Fibroblast of lung (primary cell): ENCODE data around the gene TEKT1. TPM values are rescaled to one million over a fixed set of nuclear protein-coding genes. Genes with fewer than 3 reads are reported as not detected.
"Not testable (repeated sequence)": the region's sequence is repeated elsewhere in the genome, so short reads cannot be mapped to it uniquely, and the experiment has no call there.

Experiments used
- DNase-seq, 2 donors: peaks; one replicate each; pipeline versions ENCODE4 v3.0.0 to v3.0.0-alpha.2; 2010; ENCODE audit warnings: low read depth in 2 of 2
- H2AFZ ChIP-seq: 2 replicates; pipeline ENCODE4 v1.5.1; 2012; ENCODE audit warnings: low read length, control low read depth, inconsistent platforms
- H3K27ac ChIP-seq: 2 replicates; pipeline ENCODE4 v1.5.1; 2011; ENCODE audit warnings: low read length, control low read depth; ENCODE audit not compliant: insufficient read depth
- H3K27me3 ChIP-seq: 2 replicates; pipeline ENCODE4 v1.5.1; 2011; ENCODE audit warnings: mild to moderate bottlenecking, low read length; ENCODE audit not compliant: control insufficient read depth, insufficient read depth
- H3K36me3 ChIP-seq: 2 replicates; pipeline ENCODE4 v1.5.1; 2011; ENCODE audit warnings: low read length; ENCODE audit not compliant: control insufficient read depth, insufficient read depth
- H3K4me1 ChIP-seq: 2 replicates; pipeline ENCODE4 v1.5.1; 2011; ENCODE audit warnings: low read length; ENCODE audit not compliant: control insufficient read depth, insufficient read depth; ENCODE audit errors: extremely low read depth
- H3K4me2 ChIP-seq: 2 replicates; pipeline ENCODE4 v1.5.1; 2011; ENCODE audit warnings: low read length, control low read depth; ENCODE audit not compliant: insufficient read depth; ENCODE audit errors: extremely low read depth
- H3K4me3 ChIP-seq, 4 experiments: fragments of 200-600 bp in 1 of 4; sonication (generic) in 1 of 4; replicated peaks in 1 of 4; 2 replicates each; pipeline ENCODE4 v1.5.1; 2011 to 2016; ENCODE audit warnings: low read length in 4 of 4, low read depth in 3 of 4, mild to moderate bottlenecking in 3 of 4, control low read depth in 2 of 4, inconsistent platforms in 1 of 4, mixed read lengths in 1 of 4; ENCODE audit not compliant: insufficient read depth in 1 of 4; ENCODE audit errors: control extremely low read depth in 1 of 4
- H3K79me2 ChIP-seq: 2 replicates; pipeline ENCODE4 v1.5.1; 2012; ENCODE audit warnings: mild to moderate bottlenecking, low read length, inconsistent platforms; ENCODE audit not compliant: control insufficient read depth, insufficient read depth
- H3K9ac ChIP-seq: 2 replicates; pipeline ENCODE4 v1.5.1; 2011; ENCODE audit warnings: mild to moderate bottlenecking, low read length, control low read depth; ENCODE audit not compliant: insufficient read depth
- H3K9me3 ChIP-seq: 2 replicates; pipeline ENCODE4 v1.5.1; 2012; ENCODE audit warnings: low read depth, low read length; ENCODE audit not compliant: control insufficient read depth, insufficient read depth
- H4K20me1 ChIP-seq: 2 replicates; pipeline ENCODE4 v1.5.1; 2011; ENCODE audit warnings: low read length; ENCODE audit not compliant: control insufficient read depth, insufficient read depth; ENCODE audit errors: extremely low read depth
- CTCF ChIP-seq, 2 donors: IDR thresholded peaks in 1 of 2; conservative IDR thresholded peaks in 1 of 2; 1 replicate in 1 of 2; 2 replicates in 1 of 2; pipeline ENCODE4 v1.5.1; 2011 to 2012; ENCODE audit warnings: low read length in 2 of 2, control low read depth in 1 of 2, inconsistent platforms in 1 of 2, low read depth in 1 of 2, mild to moderate bottlenecking in 1 of 2
- EZH2 ChIP-seq: IDR thresholded peaks from 2 replicates; pipeline ENCODE4 v1.5.1; 2012; ENCODE audit warnings: low read length, control low read depth, mild to moderate bottlenecking; ENCODE audit errors: missing control alignments
- polyA plus RNA-seq, 2 donors: library from polyadenylated mRNA; depleted of rRNA in 1 of 2; stranded (reverse) in 1 of 2; unstranded in 1 of 2; fragments of >200 nt; gene quantifications; 2 replicates each; pipeline ENCODE4 v1.2.1, GENCODE V29; 2011 to 2012; ENCODE audit warnings: missing spikeins in 1 of 2
- total RNA-seq: library from RNA; depleted of rRNA; stranded (reverse); fragments of >200 nt; gene quantifications from 2 replicates; pipeline ENCODE4 v1.2.1, GENCODE V29; 2014

The TEKT1 gene
- total and polyA plus RNA-seq, 2 donors (not counting 1 experiment from before 2014, with no cell fraction given), result not detected

GRCh38 chr17:6779411-6779810, 52.1 kb downstream of the TEKT1 start:
- H4K20me1 ChIP-seq, result no peaks in the 10 kb centered on the region
- no peak overlapping the region for H3K4me2 ChIP-seq
- H3K9me3 ChIP-seq, result no peaks in the 10 kb centered on the region
- no peak overlapping the region for H2AFZ ChIP-seq
- H3K27me3 ChIP-seq, result peaks cover 29% of the 10 kb centered on the region
- no peak overlapping the region for H3K27ac ChIP-seq
- DNase-seq, result no peak
- TF ChIP-seq CTCF (conservative IDR thresholded peaks at IDR 0.05 in 1 of 2, IDR thresholded peaks at IDR 0.05 in 1 of 2; ENCODE audit: low read depth in 1 of 2, low read length in 2 of 2) (no peak), EZH2 (no peak)
- H3K4me1 ChIP-seq, result no peaks in the 10 kb centered on the region
- H3K36me3 ChIP-seq, result no peaks in the 10 kb centered on the region
- H3K9ac ChIP-seq, result no peak overlapping the region
- no peak overlapping the region for H3K4me3 ChIP-seq
- no peaks in the 10 kb centered on the region for H3K79me2 ChIP-seq

GRCh38 chr17:6775871-6776405, 55.6 kb downstream of the TEKT1 start, which contains the start of gene FBXO39:
Gene FBXO39, plus strand, starts transcription at chr17:6776215. Its CDS starts 3,654 bp downstream, at chr17:6779869.
- no peak within 1 kb of the TSS for H3K4me2 ChIP-seq
- H4K20me1 ChIP-seq, result no peaks in the 10 kb centered on the region
- no peak within 1 kb of the TSS for H3K27ac ChIP-seq
- no peaks in the 10 kb centered on the region for H3K9me3 ChIP-seq
- H3K27me3 ChIP-seq, result peaks cover 29% of the 10 kb centered on the region
- H3K4me1 ChIP-seq, result no peaks in the 10 kb centered on the region
- no peak within 1 kb of the TSS for H2AFZ ChIP-seq
- no peak for DNase-seq
- no peaks in the 10 kb centered on the region for H3K79me2 ChIP-seq
- peaks cover 3% of the 10 kb centered on the region for H3K36me3 ChIP-seq
- peak within 1 kb of the TSS in 1 of 4 experiments; percentile 22 for H3K4me3 ChIP-seq
- no peak within 1 kb of the TSS for H3K9ac ChIP-seq
- no peak for TF ChIP-seq EZH2
- TF ChIP-seq CTCF (conservative IDR thresholded peaks at IDR 0.05 in 1 of 2, IDR thresholded peaks at IDR 0.05 in 1 of 2; ENCODE audit: low read depth in 1 of 2, low read length in 2 of 2), result no peak

- H3K9me3 ChIP-seq, H3K9ac ChIP-seq, H3K4me2 ChIP-seq, H4K20me1 ChIP-seq, H3K4me1 ChIP-seq, H3K36me3 ChIP-seq, H3K27ac ChIP-seq, H3K4me3 ChIP-seq, H2AFZ ChIP-seq, DNase-seq, H3K79me2 ChIP-seq: not testable (repeated sequence)
- H3K27me3 ChIP-seq, result peaks cover 29% of the 10 kb centered on the region
These were observed 56.6 kb downstream of the TEKT1 start for GRCh38 chr17:6774906-6775305.
